Measurements from ENCODE around the gene FGR.

FGR gene

GRCh38 chr1:27566462-27567145 is 68.4 kb downstream of the FGR start:
- DNase-seq (ENCODE audit: low read depth), result no peak

GRCh38 chr1:27564710-27565649 is 70.0 kb downstream of the FGR start:
- no peak for DNase-seq (ENCODE audit: low read depth)

- no peak for DNase-seq (ENCODE audit: low read depth)
Observed at GRCh38 chr1:27563591-27564471, 71.2 kb downstream of the FGR start.

- no peak for DNase-seq (ENCODE audit: low read depth)
Observed at GRCh38 chr1:27563341-27563590, 71.7 kb downstream of the FGR start.

GRCh38 chr1:27562534-27563340 is 72.2 kb downstream of the FGR start:
- DNase-seq (ENCODE audit: low read depth), result no peak

All from GM04503 (cell line).